Tracheal epithelial cell (primary cell): ENCODE results near the gene ANP32D. TPM values are rescaled to one million over a fixed set of nuclear protein-coding genes. Genes with fewer than 3 reads are reported as not detected.

Experiments used
- total RNA-seq: library from RNA; depleted of rRNA; stranded (reverse); fragments of >200 nt; gene quantifications from 2 replicates; pipeline ENCODE4 v1.2.1, GENCODE V29; 2014

ANP32D gene
- not detected in 2 replicates for total RNA-seq

DNA sequence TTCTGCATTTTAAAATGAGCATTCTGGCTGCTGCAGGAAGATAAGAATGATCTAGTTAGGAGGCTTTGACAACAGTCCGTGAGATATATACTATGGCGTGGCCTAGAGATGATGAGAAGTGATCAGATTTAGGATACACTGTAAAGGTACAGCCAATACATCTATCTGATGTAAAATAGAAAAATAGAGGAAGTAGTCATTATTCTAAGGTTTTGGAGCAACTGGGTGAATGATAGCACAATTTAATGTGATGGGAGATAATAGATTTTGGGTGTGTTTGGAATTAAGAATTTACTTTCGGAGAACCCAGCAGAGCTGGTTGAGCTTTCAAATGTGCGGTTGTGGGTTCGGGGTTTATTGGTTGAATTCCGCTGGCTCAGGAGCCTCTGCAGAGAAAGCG is at the start of gene ANP32D:
ANP32D (plus strand) TSS at position 301 of the 400 bp plus-strand sequence. CDS start 106 bp downstream, outside the sequence.

DNA sequence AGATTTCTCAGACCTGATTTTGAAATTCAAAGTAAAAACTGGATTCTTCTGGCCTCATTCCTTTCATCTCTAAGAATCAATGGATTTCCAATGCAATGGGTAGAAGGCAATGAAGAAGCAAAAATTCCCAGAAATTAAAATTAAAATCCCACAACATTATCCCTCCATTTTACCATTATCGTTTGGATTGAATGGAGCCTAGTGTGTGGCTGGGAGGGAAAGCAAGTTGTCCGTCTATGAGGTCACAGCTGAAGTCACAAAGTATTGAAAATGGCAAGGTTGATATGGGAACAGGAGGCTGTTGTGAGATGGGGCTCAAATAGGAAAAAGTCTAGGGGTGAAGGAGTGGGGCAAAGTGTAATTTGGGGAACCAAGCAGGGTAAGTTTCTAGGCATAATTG is 9.8 kb downstream of the ANP32D start, which contains the start of gene C12orf54:
C12orf54 (plus strand) TSS at position 301 of the 400 bp plus-strand sequence. CDS start 799 bp downstream, outside the sequence.

Other genes with a start within 250 kb of the ANP32D start
- gene ZNF641, start 121.6 kb upstream of the ANP32D start, total RNA-seq, result 4.7 and 11.8 TPM in 2 replicates
- gene C12orf54, start 9.9 kb downstream of the ANP32D start, total RNA-seq, result 3.4 TPM in 1 of 2 replicates, not detected in the other
- gene OR8S1, start 53.1 kb downstream of the ANP32D start, total RNA-seq, result not detected in 2 replicates
- gene LALBA, start 97.5 kb downstream of the ANP32D start, total RNA-seq, result not detected in 2 replicates
- 35.9 and 67.6 TPM in 2 replicates for gene KANSL2, start 209.7 kb downstream of the ANP32D start, total RNA-seq
- 17.8 and 24.9 TPM in 2 replicates for gene CCNT1, start 244.1 kb downstream of the ANP32D start, total RNA-seq